ENCODE data around the gene CELF3. TPM values are rescaled to one million over a fixed set of nuclear protein-coding genes. Genes with fewer than 3 reads are reported as not detected.
"Not testable (repeated sequence)": the region's sequence is repeated elsewhere in the genome, so short reads cannot be mapped to it uniquely, and the experiment has no call there.

CELF3 gene
- total RNA-seq, 2 donors from 2014 or later, result 0.34 TPM; not detected in 1

DNA sequence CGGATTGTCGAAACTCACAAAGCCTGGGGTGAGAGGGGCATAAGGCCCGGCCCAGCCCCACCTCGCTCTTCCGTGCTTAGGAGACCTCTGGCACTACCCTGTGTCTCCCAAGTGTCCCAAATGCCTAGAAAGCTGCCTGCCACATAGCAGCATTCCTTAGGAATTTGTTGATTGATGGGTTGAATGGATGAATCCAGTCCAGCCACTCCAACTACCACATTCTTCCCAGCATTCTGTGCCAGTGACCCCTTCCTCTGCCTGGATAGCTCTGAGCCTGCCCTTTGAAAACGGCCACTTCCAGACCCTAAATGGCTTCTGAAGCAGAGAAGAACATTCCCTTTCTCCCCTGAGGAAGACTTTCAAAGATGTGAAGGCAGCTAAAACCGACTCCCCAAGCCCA lies 11.5 kb downstream of the CELF3 start:
- no peak for DNase-seq
- no peak overlapping the region for H3K4me3 Mint-ChIP-seq
- ATAC-seq, result no peak
- H3K27ac Mint-ChIP-seq, result no peak overlapping the region
- peaks cover 5% of the 10 kb centered on the region for H3K27me3 Mint-ChIP-seq
- H3K4me1 Mint-ChIP-seq, result peaks cover 18% of the 10 kb centered on the region
- no peaks in the 10 kb centered on the region for H3K9me3 ChIP-seq (ENCODE audit: control insufficient read depth, low read length, poor library complexity, severe bottlenecking)
- H3K36me3 Mint-ChIP-seq (ENCODE audit: low read depth), result peaks cover 10% of the 10 kb centered on the region

DNA sequence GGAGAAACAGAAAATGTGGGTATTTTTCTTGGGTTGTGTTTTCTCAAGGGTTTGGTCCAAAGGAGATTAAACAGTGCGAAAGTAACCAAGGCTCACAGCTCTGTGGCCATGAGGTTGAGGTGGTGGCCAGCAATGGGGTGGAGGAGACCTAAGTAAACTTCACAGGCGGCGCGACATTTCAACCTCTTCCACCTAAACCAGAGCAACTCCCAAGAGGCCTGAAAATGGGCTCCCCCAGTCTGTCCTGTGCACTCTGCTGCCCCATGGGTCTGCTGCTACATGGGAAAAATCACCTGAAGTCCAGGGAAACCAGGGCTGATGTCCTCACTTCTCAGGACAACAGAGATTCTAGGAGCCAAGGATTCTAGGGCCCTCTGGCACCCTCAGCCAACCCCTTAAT lies 12.4 kb downstream of the CELF3 start:
- Mint-ChIP-seq H3K27ac (no peak overlapping the region), H3K27me3 (no peaks in the 10 kb centered on the region), H3K36me3 (ENCODE audit: low read depth) (peaks cover 15% of the 10 kb centered on the region), H3K4me3 (no peak overlapping the region), H3K4me1 (peaks cover 21% of the 10 kb centered on the region)
- ATAC-seq (no peak), DNase-seq (no peak)
- H3K9me3 ChIP-seq (ENCODE audit: control insufficient read depth, low read length, poor library complexity, severe bottlenecking), result no peaks in the 10 kb centered on the region

DNA sequence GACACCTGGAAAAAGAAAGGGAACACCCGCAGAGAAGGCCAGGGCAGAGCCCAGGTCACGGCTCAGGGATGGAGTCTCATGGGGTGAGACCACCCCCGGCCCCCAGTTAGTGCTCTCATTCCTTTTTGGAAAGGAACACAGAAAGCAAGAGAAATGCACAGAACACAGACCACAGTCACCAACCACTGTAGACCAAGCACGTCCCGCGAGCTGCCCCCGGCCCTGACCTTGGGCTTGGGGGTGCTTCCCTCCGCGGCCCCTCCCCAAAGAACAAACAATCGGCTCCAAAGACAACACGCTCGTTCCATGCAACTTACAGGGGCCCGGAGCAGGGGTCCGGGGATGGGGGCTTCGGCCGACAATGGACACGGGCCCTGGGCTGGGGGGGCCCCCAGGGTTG lies 12.8 kb downstream of the CELF3 start:
- H3K27ac Mint-ChIP-seq, result no peak overlapping the region

DNA sequence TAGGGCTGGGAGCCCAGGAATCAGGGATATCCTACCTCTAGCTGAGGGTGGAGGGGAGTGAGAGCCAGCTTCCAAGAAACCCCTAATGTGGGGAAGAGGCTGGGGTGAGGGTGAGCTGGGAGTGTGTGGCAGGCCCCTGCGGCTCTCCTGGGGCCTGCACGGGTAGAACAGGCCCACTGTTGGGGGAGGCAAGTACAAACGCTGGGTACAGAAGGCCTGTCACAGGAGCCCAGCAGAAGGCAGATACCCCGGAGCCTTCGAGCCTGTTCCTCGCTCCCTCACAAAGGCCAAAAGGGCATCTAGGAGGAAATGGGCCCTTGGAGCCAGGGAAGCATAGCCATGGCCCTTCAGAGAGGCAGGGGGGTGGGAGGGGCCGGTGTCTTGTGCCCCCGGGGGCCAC lies 13.7 kb downstream of the CELF3 start:
- no peak overlapping the region for H3K4me3 Mint-ChIP-seq
- H3K9me3 ChIP-seq (ENCODE audit: control insufficient read depth, low read length, poor library complexity, severe bottlenecking), result no peaks in the 10 kb centered on the region
- H3K27me3 Mint-ChIP-seq, result no peaks in the 10 kb centered on the region
- no peak for ATAC-seq
- H3K27ac Mint-ChIP-seq, result no peak overlapping the region
- peaks cover 21% of the 10 kb centered on the region for H3K4me1 Mint-ChIP-seq
- peaks cover 15% of the 10 kb centered on the region for H3K36me3 Mint-ChIP-seq (ENCODE audit: low read depth)
- DNase-seq, result no peak

More for the DNA sequence above, 12.8 kb downstream of the CELF3 start:
- H3K36me3 Mint-ChIP-seq (ENCODE audit: low read depth), result peaks cover 15% of the 10 kb centered on the region
- DNase-seq, result no peak
- no peak overlapping the region for H3K4me3 Mint-ChIP-seq
- no peak for ATAC-seq
- peaks cover 21% of the 10 kb centered on the region for H3K4me1 Mint-ChIP-seq
- H3K27me3 Mint-ChIP-seq, result no peaks in the 10 kb centered on the region
- H3K9me3 ChIP-seq (ENCODE audit: control insufficient read depth, low read length, poor library complexity, severe bottlenecking), result no peaks in the 10 kb centered on the region

DNA sequence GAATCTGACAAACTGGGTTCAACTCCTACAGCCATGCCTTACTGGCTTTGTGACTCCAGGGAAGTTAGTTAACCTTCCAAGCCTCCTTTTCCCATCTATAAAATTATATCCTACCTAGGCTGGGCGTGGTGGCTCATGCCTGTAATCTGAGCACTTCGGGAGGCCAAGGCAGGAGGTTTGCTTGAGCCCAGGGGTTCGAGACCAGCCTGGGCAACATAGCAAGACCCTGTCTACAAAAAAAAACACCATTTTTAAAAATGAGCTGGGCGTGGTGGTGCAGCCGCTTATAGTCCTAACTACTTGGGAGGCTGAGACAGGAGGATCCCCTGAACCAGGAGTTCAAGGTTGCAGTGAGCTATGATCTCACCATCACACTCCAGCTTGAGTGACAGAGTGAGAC lies 15.1 kb downstream of the CELF3 start:
- DNase-seq (no peak), ATAC-seq (no peak)
- no peaks in the 10 kb centered on the region for H3K9me3 ChIP-seq (ENCODE audit: control insufficient read depth, low read length, poor library complexity, severe bottlenecking)
- Mint-ChIP-seq H3K36me3 (ENCODE audit: low read depth) (peaks cover 15% of the 10 kb centered on the region), H3K4me1 (peaks cover 20% of the 10 kb centered on the region), H3K27me3 (no peaks in the 10 kb centered on the region), H3K4me3 (no peak overlapping the region), H3K27ac (no peak overlapping the region)

DNA sequence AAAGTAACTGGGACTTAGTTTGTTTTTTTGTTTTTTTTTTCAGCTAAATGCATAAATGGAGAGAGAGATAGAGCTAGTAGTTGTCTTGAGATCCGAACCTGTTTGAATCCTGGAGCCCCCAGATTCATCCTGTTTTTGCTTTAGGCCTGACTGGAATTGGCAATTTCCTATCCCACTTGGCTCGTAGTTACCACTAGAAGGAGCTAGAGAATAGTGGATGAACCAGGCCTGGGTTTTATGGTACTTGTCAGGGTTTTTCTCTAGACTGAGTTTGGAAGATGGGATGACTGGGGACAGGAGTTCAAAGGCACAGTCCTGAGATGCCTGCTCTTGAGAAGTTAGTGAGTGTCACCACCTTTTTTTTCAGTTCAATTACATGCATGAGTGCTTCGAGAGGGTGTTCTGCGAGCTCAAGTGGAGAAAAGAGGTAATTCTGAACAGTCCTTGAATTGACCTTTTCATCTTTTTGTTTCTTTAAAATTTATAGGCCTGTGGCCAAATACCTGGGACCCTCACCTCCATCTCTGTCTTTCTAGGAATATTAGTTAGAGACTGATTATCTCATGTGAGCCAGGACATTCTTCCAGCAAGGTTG lies 23.4 kb downstream of the CELF3 start:
- Mint-ChIP-seq H3K4me3 (no peak overlapping the region), H3K27ac (no peak overlapping the region), H3K4me1 (peaks cover 15% of the 10 kb centered on the region), H3K27me3 (no peaks in the 10 kb centered on the region), H3K36me3 (ENCODE audit: low read depth) (peaks cover 5% of the 10 kb centered on the region)
- ATAC-seq (no peak), DNase-seq (no peak)
- no peaks in the 10 kb centered on the region for H3K9me3 ChIP-seq (ENCODE audit: control insufficient read depth, low read length, poor library complexity, severe bottlenecking)

DNA sequence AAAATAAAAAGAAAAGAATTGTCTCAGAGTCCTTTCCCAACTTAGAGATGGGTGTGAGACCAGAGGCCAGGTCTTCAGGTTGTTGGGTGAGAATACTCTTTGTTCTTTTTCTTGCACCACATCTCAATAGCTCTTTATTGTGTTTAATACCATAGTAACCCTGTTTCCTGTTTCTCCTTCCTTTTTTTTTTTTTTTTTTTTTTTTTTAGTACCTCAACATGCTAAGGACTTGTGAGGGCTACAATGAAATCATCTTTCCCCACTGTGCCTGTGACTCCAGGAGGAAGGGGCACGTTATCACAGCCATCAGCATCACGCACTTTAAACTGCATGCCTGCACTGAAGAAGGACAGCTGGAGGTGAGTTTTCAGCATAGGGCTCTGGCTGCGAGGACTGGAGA lies 24.4 kb downstream of the CELF3 start:
- ATAC-seq (peak; percentile 27), DNase-seq (no peak)
- no peaks in the 10 kb centered on the region for H3K27me3 Mint-ChIP-seq
- no peaks in the 10 kb centered on the region for H3K9me3 ChIP-seq (ENCODE audit: control insufficient read depth, low read length, poor library complexity, severe bottlenecking)
- H3K4me3 Mint-ChIP-seq, result no peak overlapping the region
- peaks cover 5% of the 10 kb centered on the region for H3K36me3 Mint-ChIP-seq (ENCODE audit: low read depth)
- no peak overlapping the region for H3K27ac Mint-ChIP-seq
- peaks cover 15% of the 10 kb centered on the region for H3K4me1 Mint-ChIP-seq

DNA sequence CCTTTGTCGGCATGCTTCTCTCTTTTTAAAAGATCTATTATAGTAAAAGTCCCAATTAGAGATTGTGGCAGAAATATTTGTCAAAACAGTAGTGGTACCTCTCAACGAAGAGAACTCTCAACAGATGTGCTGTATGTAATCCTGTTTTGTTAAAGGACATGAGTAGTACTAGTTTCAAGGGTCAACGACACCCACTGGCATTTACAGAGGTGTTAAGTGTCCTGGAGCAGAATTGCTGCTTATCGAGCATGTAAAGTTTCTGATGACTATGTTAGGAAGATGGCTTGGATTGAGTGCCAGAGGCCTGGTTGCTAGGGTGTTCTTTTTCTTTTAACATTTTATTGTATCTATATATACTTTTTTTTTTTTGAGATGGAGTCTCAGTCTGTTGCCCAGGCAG lies 27.1 kb downstream of the CELF3 start:
- H3K27ac Mint-ChIP-seq, result no peak overlapping the region
- H3K4me1 Mint-ChIP-seq, result peaks cover 12% of the 10 kb centered on the region
- ATAC-seq, result no peak
- peaks cover 6% of the 10 kb centered on the region for H3K36me3 Mint-ChIP-seq (ENCODE audit: low read depth)
- DNase-seq, result no peak
- H3K4me3 Mint-ChIP-seq, result no peak overlapping the region
- no peaks in the 10 kb centered on the region for H3K9me3 ChIP-seq (ENCODE audit: control insufficient read depth, low read length, poor library complexity, severe bottlenecking)
- no peaks in the 10 kb centered on the region for H3K27me3 Mint-ChIP-seq

DNA sequence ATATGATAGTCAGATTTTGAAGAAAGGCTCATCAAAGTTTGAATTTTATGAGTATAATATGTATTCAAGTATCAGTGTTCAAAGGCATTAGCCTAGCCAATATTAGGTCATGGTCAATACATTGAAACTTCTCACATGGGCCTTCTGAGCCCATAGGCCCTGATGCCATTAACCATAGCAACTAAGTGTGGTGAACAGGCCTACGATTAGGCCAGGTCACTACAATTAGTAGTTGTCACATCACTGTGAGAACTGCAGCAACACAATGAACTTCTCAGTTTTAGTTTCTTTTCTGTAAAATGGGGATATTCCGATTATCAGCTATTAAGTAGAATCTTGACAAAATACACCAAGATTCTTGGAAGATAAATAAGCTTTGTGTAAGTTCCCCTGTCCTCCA lies 30.0 kb downstream of the CELF3 start:
- no peak overlapping the region for H3K27ac Mint-ChIP-seq
- H3K4me1 Mint-ChIP-seq, result peaks cover 9% of the 10 kb centered on the region
- H3K9me3 ChIP-seq (ENCODE audit: control insufficient read depth, low read length, poor library complexity, severe bottlenecking), result no peaks in the 10 kb centered on the region
- H3K4me3 Mint-ChIP-seq, result no peak overlapping the region
- H3K27me3 Mint-ChIP-seq, result no peaks in the 10 kb centered on the region
- peaks cover 5% of the 10 kb centered on the region for H3K36me3 Mint-ChIP-seq (ENCODE audit: low read depth)
- DNase-seq, result no peak
- no peak for ATAC-seq

DNA sequence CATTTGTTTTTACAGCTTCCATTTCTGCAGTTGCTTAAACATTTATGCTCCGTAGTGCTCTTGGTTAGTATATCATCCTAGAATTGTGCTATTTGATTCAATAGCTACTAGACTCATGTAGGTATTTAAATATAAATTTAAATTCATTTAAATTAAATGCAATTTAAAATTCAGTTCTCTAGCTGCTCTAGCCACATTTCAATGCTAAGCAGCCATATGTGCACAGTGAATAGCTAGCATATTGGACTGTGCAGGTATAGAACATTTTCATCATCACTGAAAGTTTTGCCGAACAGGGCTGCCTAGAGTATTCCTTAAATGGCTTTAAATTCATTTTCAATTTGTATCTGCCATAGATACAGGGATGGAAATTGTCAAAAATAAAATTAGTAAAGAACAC lies 32.5 kb downstream of the CELF3 start:
- no peaks in the 10 kb centered on the region for H3K9me3 ChIP-seq (ENCODE audit: control insufficient read depth, low read length, poor library complexity, severe bottlenecking)
- DNase-seq (no peak), ATAC-seq (no peak)
- Mint-ChIP-seq H3K4me1 (peaks cover 4% of the 10 kb centered on the region), H3K4me3 (no peak overlapping the region), H3K27ac (no peak overlapping the region), H3K36me3 (ENCODE audit: low read depth) (peaks cover 8% of the 10 kb centered on the region), H3K27me3 (no peaks in the 10 kb centered on the region)

DNA sequence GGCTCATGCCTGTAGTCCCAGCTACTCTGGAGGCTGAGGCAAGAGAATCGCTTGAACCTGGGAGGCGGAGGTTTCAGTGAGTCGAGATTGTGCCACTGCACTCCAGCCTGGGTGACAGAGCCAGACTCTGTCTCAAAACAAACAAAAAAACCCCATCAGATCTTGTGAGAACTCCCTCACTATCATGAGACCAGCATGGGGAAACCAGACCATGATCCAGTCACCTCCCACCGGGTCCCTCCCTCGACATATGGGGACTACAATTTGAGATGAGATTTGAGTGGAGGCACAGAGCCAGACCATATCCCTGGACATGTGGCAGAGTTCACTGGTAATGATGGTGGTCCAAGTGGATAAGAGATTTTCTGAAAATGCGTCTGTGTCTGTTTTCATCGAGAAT lies 33.7 kb downstream of the CELF3 start:
- not testable (repeated sequence) for H3K9me3 ChIP-seq (ENCODE audit: control insufficient read depth, low read length, poor library complexity, severe bottlenecking); H3K4me3 Mint-ChIP-seq; H3K27ac Mint-ChIP-seq; H3K36me3 Mint-ChIP-seq (ENCODE audit: low read depth); DNase-seq; H3K27me3 Mint-ChIP-seq; ATAC-seq; H3K4me1 Mint-ChIP-seq

DNA sequence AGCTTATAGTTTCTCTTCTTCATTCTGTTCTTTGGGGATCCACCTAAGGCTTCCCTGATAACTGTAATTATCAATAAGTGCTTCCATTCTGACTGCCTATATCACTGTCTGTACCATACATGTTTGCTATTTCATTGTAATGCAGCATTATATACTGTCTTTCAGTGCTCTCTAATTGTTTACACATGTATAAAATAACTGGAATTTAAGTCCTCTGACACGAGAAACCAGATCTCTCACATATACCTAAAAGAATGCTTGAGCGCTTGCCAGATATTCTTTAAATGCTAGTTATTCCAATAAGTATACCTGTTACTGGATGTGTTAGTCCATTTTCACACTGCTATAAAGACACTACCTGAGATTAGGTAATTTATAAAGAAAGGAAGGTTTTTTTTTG lies 34.7 kb downstream of the CELF3 start:
- Mint-ChIP-seq H3K27me3 (no peaks in the 10 kb centered on the region), H3K4me3 (no peak overlapping the region), H3K4me1 (peaks cover 4% of the 10 kb centered on the region), H3K27ac (no peak overlapping the region), H3K36me3 (ENCODE audit: low read depth) (peaks cover 8% of the 10 kb centered on the region)
- no peak for ATAC-seq
- no peaks in the 10 kb centered on the region for H3K9me3 ChIP-seq (ENCODE audit: control insufficient read depth, low read length, poor library complexity, severe bottlenecking)
- DNase-seq, result no peak

DNA sequence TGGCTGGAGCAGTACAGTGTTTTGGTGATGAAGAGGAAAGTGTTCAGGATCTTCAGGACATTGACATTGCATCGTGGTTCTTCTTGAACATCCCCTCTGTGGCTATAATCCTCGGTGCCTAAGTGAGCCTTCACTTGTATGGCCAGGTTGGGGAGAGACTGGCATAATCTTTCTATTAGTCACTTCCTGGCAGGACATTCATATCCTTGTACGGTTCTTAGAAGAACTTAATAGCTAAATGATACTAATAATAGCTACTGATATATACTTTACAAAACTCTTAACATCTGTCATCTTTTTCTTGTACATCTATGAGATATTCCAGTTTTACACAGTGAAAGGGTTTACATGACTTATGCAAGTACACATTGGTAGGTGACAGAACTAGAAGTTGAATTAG lies 35.8 kb downstream of the CELF3 start:
- Mint-ChIP-seq H3K27me3 (no peaks in the 10 kb centered on the region), H3K36me3 (ENCODE audit: low read depth) (peaks cover 5% of the 10 kb centered on the region), H3K4me1 (peaks cover 3% of the 10 kb centered on the region), H3K4me3 (no peak overlapping the region), H3K27ac (no peak overlapping the region)
- DNase-seq, result no peak
- ATAC-seq, result no peak
- H3K9me3 ChIP-seq (ENCODE audit: control insufficient read depth, low read length, poor library complexity, severe bottlenecking), result no peaks in the 10 kb centered on the region

DNA sequence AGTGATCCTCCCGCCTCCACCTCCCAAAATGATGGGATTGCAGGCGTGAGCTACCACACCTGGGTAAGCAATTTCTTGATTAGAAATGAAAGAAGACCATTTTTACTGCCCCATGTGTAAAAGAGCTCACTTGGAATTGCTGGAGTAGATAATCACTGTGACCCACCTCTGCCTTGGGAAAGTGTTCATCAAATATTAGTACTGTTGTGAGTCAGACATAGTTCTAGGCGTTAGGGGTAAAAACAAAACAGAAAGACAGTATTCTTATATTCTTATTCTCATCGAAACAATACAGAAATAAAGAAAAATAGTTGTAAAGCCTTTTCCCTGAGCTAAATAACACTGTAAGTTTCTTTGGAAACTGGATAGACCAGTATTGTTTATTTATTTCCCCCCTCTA lies 36.2 kb downstream of the CELF3 start:
- ATAC-seq (no peak), DNase-seq (no peak)
- H3K27ac Mint-ChIP-seq, result no peak overlapping the region
- no peak overlapping the region for H3K4me3 Mint-ChIP-seq
- peaks cover 5% of the 10 kb centered on the region for H3K36me3 Mint-ChIP-seq (ENCODE audit: low read depth)
- H3K4me1 Mint-ChIP-seq, result peaks cover 2% of the 10 kb centered on the region
- H3K9me3 ChIP-seq (ENCODE audit: control insufficient read depth, low read length, poor library complexity, severe bottlenecking), result no peaks in the 10 kb centered on the region
- H3K27me3 Mint-ChIP-seq, result no peaks in the 10 kb centered on the region
